ENCODE measurements around the gene MAFB. TPM values are rescaled to one million over a fixed set of nuclear protein-coding genes. Genes with fewer than 3 reads are reported as not detected.

MAFB gene
- total RNA-seq, 1 experiment from 2014 or later, result 0.85 TPM

- Histone ChIP-seq H3K9ac (ENCODE audit: extremely low read depth, insufficient read length, low read length) (no peak overlapping the region), H4K8ac (replicated peaks; ENCODE audit: insufficient read length, low read depth, low read length) (no peak overlapping the region), H3K27ac (ENCODE audit: insufficient read length, low read depth, low read length) (no peak overlapping the region), H2BK120ac (ENCODE audit: low read depth, low read length, poor library complexity, severe bottlenecking) (no peak overlapping the region), H2BK5ac (ENCODE audit: insufficient read length, low read length) (no peak overlapping the region), H4K20me1 (ENCODE audit: control insufficient read depth, insufficient read depth, insufficient read length) (no peaks in the 10 kb centered on the region), H3K4me2 (ENCODE audit: insufficient read depth, insufficient read length, low read length) (no peak overlapping the region), H2AK5ac (ENCODE audit: insufficient read length, low read length) (no peak overlapping the region), H3K56ac (ENCODE audit: insufficient read length, low read depth, low read length) (no peak overlapping the region), H3K9me3 (ENCODE audit: control insufficient read depth, low read depth, low read length) (no peaks in the 10 kb centered on the region), H3K18ac (ENCODE audit: insufficient read length, low read depth, low read length) (no peak overlapping the region), H4K5ac (ENCODE audit: insufficient read length, low read depth, low read length) (no peak overlapping the region), H3K4me1 (ENCODE audit: insufficient read depth, low read length) (peaks cover 3% of the 10 kb centered on the region; the same call in 1 of the 2 replicates), H3K14ac (ENCODE audit: insufficient read depth, low read length) (no peak overlapping the region; the same call in 1 of the 2 replicates), H2AFZ (ENCODE audit: low read length) (no peak overlapping the region), H4K91ac (ENCODE audit: insufficient read length, low read depth, low read length) (no peak overlapping the region), H3K23me2 (ENCODE audit: insufficient read length, low read depth, low read length, poor library complexity, severe bottlenecking) (no peaks in the 10 kb centered on the region), H3K4ac (ENCODE audit: low read depth, low read length) (no peak overlapping the region), H3T11ph (ENCODE audit: low read length) (no peak overlapping the region), H3K79me2 (ENCODE audit: insufficient read depth, low read length) (no peaks in the 10 kb centered on the region), H3K79me1 (ENCODE audit: insufficient read depth, low read depth, low read length, poor library complexity, severe bottlenecking) (no peaks in the 10 kb centered on the region), H2BK20ac (ENCODE audit: low read depth, low read length, poor library complexity, severe bottlenecking) (no peak overlapping the region), H3K27me3 (ENCODE audit: insufficient read depth, low read length) (no peaks in the 10 kb centered on the region), H2BK12ac (ENCODE audit: insufficient read length, low read depth, low read length) (no peak overlapping the region), H3K23ac (ENCODE audit: insufficient read length, low read depth, low read length) (no peak overlapping the region), H2BK15ac (ENCODE audit: low read depth, low read length) (no peak overlapping the region)
- H3K4me3 Mint-ChIP-seq, result no peak overlapping the region
- TF ChIP-seq CTCF (conservative IDR thresholded peaks at IDR 0.05), result no peak
- H3K36me3 Mint-ChIP-seq (ENCODE audit: insufficient read depth in 1 of 3, low read depth in 3 of 3), result no peaks in the 10 kb centered on the region; a peak in 1 of 7 replicates
- no CpG with 5 or more reads among the region's 3 CpGs for WGBS (ENCODE audit: extremely low coverage, insufficient read length, low lambda C conversion rate)
- H3K9me3 Mint-ChIP-seq, result no peaks in the 10 kb centered on the region
- peaks cover 5 to 8% of the 10 kb centered on the region in 2 experiments for H3K4me1 Mint-ChIP-seq
- no peak overlapping the region for H3K27ac Mint-ChIP-seq
- DNase-seq, result no peak
- H3K27me3 Mint-ChIP-seq (ENCODE audit: low read depth), result peaks cover 6% of the 10 kb centered on the region
These were observed 30.5 kb downstream of the MAFB start for GRCh38 chr20:40658509-40658908.
